ENCODE measurements around the gene ERN1.

GRCh38 chr17:64128787-64129514 is 993 bp downstream of the ERN1 start:
- TF ChIP-seq POLR2AphosphoS5 (IDR thresholded peaks at IDR 0.05; ENCODE audit: low read depth, low read length): no peak
- no peak for TF ChIP-seq POLR2A (IDR thresholded peaks at IDR 0.05; ENCODE audit: low read depth, low read length)

Data from GM12892 (cell line).